ENCODE measurements around the gene NFATC2.

DNA sequence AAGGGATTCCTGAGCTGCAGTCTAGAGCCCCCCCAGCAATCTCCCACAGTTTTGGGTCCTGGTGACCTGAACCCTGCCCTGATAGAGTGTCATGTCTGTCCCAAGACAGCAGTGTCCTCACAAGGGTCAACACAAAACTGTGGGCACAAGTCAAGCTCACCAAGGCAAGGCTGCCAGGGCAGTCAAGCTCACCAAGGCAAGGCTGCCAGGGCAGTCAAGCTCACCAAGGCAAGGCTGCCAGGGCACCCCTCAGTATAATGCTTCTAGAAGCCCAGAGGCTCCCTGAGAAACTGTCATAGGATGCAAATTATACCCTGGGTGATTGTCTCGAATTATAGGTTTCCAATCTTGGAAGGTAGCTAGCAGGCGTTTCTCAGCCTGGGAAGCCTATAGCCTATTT, 108.5 kb downstream of the NFATC2 start:
- TF ChIP-seq, protein P1, sequence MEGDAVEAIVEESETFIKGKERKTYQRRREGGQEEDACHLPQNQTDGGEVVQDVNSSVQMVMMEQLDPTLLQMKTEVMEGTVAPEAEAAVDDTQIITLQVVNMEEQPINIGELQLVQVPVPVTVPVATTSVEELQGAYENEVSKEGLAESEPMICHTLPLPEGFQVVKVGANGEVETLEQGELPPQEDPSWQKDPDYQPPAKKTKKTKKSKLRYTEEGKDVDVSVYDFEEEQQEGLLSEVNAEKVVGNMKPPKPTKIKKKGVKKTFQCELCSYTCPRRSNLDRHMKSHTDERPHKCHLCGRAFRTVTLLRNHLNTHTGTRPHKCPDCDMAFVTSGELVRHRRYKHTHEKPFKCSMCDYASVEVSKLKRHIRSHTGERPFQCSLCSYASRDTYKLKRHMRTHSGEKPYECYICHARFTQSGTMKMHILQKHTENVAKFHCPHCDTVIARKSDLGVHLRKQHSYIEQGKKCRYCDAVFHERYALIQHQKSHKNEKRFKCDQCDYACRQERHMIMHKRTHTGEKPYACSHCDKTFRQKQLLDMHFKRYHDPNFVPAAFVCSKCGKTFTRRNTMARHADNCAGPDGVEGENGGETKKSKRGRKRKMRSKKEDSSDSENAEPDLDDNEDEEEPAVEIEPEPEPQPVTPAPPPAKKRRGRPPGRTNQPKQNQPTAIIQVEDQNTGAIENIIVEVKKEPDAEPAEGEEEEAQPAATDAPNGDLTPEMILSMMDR (IDR thresholded peaks at IDR 0.05), result no peak
- TF ChIP-seq POLR2AphosphoS5 (IDR thresholded peaks at IDR 0.05), result no peak
- no peak for TF ChIP-seq POLR2A (IDR thresholded peaks at IDR 0.05)
